HFF-Myc (cell line): ENCODE results near the gene PTX3.

Source experiments
- DNase-seq: peaks from one replicate; pipeline ENCODE4 v3.0.0-alpha.2; 2011; ENCODE audit warnings: low read depth; ENCODE audit errors: extremely low read depth
- H3K4me3 ChIP-seq: replicated peaks from 2 replicates; pipeline ENCODE4 v1.5.1; 2011; ENCODE audit warnings: low read depth, mild to moderate bottlenecking, control low read depth, low read length
- TF ChIP-seq, protein P1 (sequence below): IDR thresholded peaks from 2 replicates; pipeline ENCODE4 v1.5.1; 2012; ENCODE audit warnings: mild to moderate bottlenecking, low read depth, low read length, control low read depth; ENCODE audit errors: missing control alignments

Gene PTX3

GRCh38 chr3:157452097-157452496, 15.4 kb downstream of the PTX3 start:
- no peak overlapping the region for H3K4me3 ChIP-seq
- TF ChIP-seq, protein P1, sequence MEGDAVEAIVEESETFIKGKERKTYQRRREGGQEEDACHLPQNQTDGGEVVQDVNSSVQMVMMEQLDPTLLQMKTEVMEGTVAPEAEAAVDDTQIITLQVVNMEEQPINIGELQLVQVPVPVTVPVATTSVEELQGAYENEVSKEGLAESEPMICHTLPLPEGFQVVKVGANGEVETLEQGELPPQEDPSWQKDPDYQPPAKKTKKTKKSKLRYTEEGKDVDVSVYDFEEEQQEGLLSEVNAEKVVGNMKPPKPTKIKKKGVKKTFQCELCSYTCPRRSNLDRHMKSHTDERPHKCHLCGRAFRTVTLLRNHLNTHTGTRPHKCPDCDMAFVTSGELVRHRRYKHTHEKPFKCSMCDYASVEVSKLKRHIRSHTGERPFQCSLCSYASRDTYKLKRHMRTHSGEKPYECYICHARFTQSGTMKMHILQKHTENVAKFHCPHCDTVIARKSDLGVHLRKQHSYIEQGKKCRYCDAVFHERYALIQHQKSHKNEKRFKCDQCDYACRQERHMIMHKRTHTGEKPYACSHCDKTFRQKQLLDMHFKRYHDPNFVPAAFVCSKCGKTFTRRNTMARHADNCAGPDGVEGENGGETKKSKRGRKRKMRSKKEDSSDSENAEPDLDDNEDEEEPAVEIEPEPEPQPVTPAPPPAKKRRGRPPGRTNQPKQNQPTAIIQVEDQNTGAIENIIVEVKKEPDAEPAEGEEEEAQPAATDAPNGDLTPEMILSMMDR = no peak
- DNase-seq = no peak

DNA sequence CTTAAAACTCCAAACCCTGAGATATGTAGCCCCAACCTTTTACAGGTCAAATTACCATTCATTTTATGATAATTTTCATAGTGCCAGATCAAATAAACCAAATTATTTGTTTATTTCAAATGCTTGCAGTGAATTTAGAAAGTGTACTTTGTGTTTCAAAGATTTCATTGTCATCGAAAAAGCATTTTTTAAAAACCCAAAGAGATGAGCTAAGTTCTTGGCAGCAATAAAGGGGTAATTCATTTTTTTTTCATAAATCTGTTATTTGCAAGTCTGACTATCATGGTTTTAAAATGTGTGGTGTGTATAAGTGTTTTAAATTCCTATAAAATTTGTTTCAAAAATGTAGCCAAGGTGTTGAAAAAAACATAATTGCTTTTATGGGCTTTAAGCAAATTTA, 17.2 kb downstream of the PTX3 start:
- DNase-seq = no peak
- no peak overlapping the region for H3K4me3 ChIP-seq
- TF ChIP-seq, protein P1 = no peak

DNA sequence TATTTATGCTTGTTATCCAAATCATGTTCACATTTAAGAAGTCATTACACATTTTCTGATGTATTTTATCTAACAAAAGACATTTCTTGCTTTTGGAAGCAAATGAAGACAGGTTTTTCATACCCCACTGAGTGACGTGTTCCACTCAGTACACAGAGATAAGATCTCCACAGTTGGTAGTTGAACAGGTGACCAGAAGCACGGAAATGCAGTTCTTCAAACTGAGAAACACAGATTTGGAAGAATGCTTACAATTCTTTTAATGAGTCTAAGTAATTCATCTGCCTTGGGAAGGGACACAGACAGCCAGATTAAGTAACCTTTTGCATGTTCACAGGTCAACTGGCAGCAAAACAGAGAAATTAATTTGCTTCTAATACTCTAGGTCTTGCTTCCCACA, 23.1 kb downstream of the PTX3 start:
- no peak overlapping the region for H3K4me3 ChIP-seq
- no peak for DNase-seq
- TF ChIP-seq, protein P1 = no peak

DNA sequence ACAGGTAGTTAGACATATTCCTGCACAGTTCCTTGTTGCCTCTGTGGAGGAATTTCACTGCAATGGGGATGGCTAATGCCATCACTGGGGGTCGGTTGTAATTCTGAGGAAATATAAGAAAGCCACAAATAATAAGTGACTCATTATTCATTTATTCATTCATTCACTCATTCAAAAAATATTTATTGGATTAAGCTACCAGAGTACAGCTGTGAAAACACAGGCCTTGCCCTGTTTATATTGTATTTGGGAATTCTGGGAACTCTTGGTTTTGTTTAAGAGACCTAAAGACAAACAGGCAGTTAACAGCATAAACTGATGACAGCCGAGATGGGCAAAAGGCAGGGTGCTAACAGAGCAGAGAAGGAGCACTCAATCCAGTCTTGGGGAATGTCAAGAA, 23.6 kb downstream of the PTX3 start:
- TF ChIP-seq, protein P1 = no peak
- no peak for DNase-seq
- H3K4me3 ChIP-seq = no peak overlapping the region

DNA sequence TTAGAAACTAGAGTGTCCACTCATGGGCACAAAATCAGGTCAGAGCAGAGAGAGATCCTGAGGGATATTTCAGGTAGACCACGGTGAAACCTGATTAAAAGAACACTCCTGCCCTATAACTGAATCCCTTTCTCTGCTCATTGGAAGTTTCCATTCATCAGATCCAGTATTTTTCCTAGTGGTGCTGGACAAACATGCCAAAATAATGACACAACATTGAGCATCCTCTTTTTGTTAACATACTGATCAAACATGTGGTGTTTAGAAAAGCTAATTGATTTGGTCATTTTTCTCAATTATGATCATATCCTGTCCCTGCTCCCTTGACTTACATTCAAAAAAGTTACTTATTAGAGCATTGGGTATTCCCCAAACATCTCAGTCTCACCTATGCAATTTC, 27.2 kb downstream of the PTX3 start:
- no peak for DNase-seq
- TF ChIP-seq, protein P1 = no peak
- H3K4me3 ChIP-seq = no peak overlapping the region

GRCh38 chr3:157464321-157464720, 27.7 kb downstream of the PTX3 start:
- H3K4me3 ChIP-seq = no peak overlapping the region
- DNase-seq = no peak
- TF ChIP-seq, protein P1 = no peak

DNA sequence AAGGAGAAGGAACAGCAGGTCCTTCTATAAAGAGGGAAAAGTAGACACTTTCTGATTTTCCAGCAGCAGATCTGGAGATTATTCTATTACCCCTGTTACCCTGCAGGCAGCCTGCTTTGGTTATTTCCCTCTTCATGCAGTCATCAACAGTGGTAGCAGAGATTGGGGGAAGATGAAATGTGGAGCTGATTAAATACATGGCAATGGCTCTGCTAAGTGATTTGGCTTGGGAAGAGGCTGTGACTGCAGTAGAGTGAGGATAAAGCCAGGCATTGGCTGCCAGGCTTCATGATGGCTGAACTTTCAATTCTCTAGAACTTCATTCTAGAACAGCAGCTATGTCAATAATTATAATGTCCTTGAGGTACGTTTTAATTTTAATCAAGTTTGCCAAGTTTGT, 29.1 kb downstream of the PTX3 start:
- H3K4me3 ChIP-seq = no peak overlapping the region
- TF ChIP-seq, protein P1 = no peak
- DNase-seq = no peak
